DND-41 (cell line): ENCODE results near the gene DPEP3.
"Not testable (repeated sequence)": the region's sequence is repeated elsewhere in the genome, so short reads cannot be mapped to it uniquely, and the experiment has no call there.

ENCODE experiments used
- ATAC-seq: fragments of 200-7000 bp; cut with Tn5 transposase; 3 replicates; pipeline ENCODE4 v1.9.1; 2021; ENCODE audit warnings: low read depth; ENCODE audit not compliant: insufficient read depth
- DNase-seq: peaks from one replicate; pipeline ENCODE4 v3.0.0-alpha.2; 2020
- H2AFZ ChIP-seq: 2 replicates; pipeline ENCODE4 v1.6.0; 2012; ENCODE audit warnings: low read depth, low read length
- H3K27ac ChIP-seq: 2 replicates; pipeline ENCODE4 v1.5.1; 2012; ENCODE audit warnings: low read length, inconsistent platforms
- H3K27me3 ChIP-seq: fragments of 200-600 bp; sonication (generic); 2 replicates; pipeline ENCODE4 v1.6.0; 2012; ENCODE audit warnings: low read length, mild to moderate bottlenecking, inconsistent platforms; ENCODE audit not compliant: insufficient read depth, poor library complexity
- H3K36me3 ChIP-seq: 2 replicates; pipeline ENCODE4 v1.5.1; 2012; ENCODE audit warnings: low read length, inconsistent platforms; ENCODE audit not compliant: insufficient read depth
- H3K4me1 ChIP-seq: 2 replicates; pipeline ENCODE4 v1.5.1; 2012; ENCODE audit warnings: mild to moderate bottlenecking, low read length; ENCODE audit not compliant: insufficient read depth
- H3K4me2 ChIP-seq: 2 replicates; pipeline ENCODE4 v1.6.0; 2012; ENCODE audit warnings: mild to moderate bottlenecking, moderate library complexity, low read length, inconsistent platforms; ENCODE audit not compliant: insufficient read depth
- H3K4me3 ChIP-seq, 2 experiments: fragments of 200-600 bp in 1 of 2; shearing (Covaris generic) in 1 of 2; 2 replicates each; pipeline ENCODE4 v1.5.1; 2012 to 2016; ENCODE audit warnings: inconsistent platforms in 2 of 2, low read length in 2 of 2, mild to moderate bottlenecking in 2 of 2, low read depth in 1 of 2, moderate library complexity in 1 of 2
- H3K79me2 ChIP-seq: 2 replicates; pipeline ENCODE4 v1.6.0; 2012; ENCODE audit warnings: low read length, inconsistent platforms; ENCODE audit not compliant: insufficient read depth
- H3K9ac ChIP-seq: 2 replicates; pipeline ENCODE4 v1.6.0; 2012; ENCODE audit warnings: low read depth, mild to moderate bottlenecking, inconsistent platforms, low read length, moderate library complexity
- H3K9me3 ChIP-seq: 2 replicates; pipeline ENCODE4 v1.5.1; 2012; ENCODE audit warnings: low read length, moderate library complexity, mild to moderate bottlenecking, inconsistent platforms; ENCODE audit not compliant: insufficient read depth, severe bottlenecking
- H4K20me1 ChIP-seq: 2 replicates; pipeline ENCODE4 v1.6.0; 2012; ENCODE audit warnings: low read length; ENCODE audit not compliant: insufficient read depth
- EZH2 ChIP-seq: IDR thresholded peaks from 3 replicates; pipeline ENCODE4 v1.6.1; 2012; ENCODE audit warnings: borderline replicate concordance, low read depth, mild to moderate bottlenecking, moderate library complexity, low read length, inconsistent platforms; ENCODE audit not compliant: severe bottlenecking
- TF ChIP-seq, protein P1 (sequence below): IDR thresholded peaks from 2 replicates; pipeline ENCODE4 v1.5.1; 2012; ENCODE audit warnings: borderline replicate concordance, low read length, moderate library complexity, mild to moderate bottlenecking; ENCODE audit not compliant: poor library complexity, severe bottlenecking; ENCODE audit errors: extremely low read depth

The DPEP3 gene

GRCh38 chr16:67941469-67942199 is 38.7 kb downstream of the DPEP3 start:
- Histone ChIP-seq H3K9me3 (no peaks in the 10 kb centered on the region), H2AFZ (no peak overlapping the region), H3K27ac (no peak overlapping the region), H3K4me3 (no peak overlapping the region), H3K4me2 (no peak overlapping the region), H4K20me1 (no peaks in the 10 kb centered on the region), H3K4me1 (peaks cover 12% of the 10 kb centered on the region), H3K9ac (no peak overlapping the region), H3K79me2 (peaks cover 9% of the 10 kb centered on the region), H3K27me3 (no peaks in the 10 kb centered on the region), H3K36me3 (peaks cover 61% of the 10 kb centered on the region)
- DNase-seq (no peak), ATAC-seq (no peak)
- TF ChIP-seq EZH2, result no peak
- TF ChIP-seq, protein P1, sequence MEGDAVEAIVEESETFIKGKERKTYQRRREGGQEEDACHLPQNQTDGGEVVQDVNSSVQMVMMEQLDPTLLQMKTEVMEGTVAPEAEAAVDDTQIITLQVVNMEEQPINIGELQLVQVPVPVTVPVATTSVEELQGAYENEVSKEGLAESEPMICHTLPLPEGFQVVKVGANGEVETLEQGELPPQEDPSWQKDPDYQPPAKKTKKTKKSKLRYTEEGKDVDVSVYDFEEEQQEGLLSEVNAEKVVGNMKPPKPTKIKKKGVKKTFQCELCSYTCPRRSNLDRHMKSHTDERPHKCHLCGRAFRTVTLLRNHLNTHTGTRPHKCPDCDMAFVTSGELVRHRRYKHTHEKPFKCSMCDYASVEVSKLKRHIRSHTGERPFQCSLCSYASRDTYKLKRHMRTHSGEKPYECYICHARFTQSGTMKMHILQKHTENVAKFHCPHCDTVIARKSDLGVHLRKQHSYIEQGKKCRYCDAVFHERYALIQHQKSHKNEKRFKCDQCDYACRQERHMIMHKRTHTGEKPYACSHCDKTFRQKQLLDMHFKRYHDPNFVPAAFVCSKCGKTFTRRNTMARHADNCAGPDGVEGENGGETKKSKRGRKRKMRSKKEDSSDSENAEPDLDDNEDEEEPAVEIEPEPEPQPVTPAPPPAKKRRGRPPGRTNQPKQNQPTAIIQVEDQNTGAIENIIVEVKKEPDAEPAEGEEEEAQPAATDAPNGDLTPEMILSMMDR, result no peak

- H3K79me2 ChIP-seq, result peaks cover 20% of the 10 kb centered on the region
- H2AFZ ChIP-seq, result no peak overlapping the region
- no peak overlapping the region for H3K4me3 ChIP-seq
- ATAC-seq (no peak), DNase-seq (no peak)
- H3K9me3 ChIP-seq, result no peaks in the 10 kb centered on the region
- H3K9ac ChIP-seq, result no peak overlapping the region
- H3K4me1 ChIP-seq, result peaks cover 16% of the 10 kb centered on the region
- H3K27ac ChIP-seq, result no peak overlapping the region
- TF ChIP-seq, protein P1, result no peak
- no peak for TF ChIP-seq EZH2
- H3K36me3 ChIP-seq, result peaks cover 55% of the 10 kb centered on the region
- no peak overlapping the region for H3K4me2 ChIP-seq
- no peaks in the 10 kb centered on the region for H3K27me3 ChIP-seq
- H4K20me1 ChIP-seq, result no peaks in the 10 kb centered on the region; the same call in 1 of the 2 replicates
Measured at GRCh38 chr16:67940446-67941089, 39.7 kb downstream of the DPEP3 start.

DNA sequence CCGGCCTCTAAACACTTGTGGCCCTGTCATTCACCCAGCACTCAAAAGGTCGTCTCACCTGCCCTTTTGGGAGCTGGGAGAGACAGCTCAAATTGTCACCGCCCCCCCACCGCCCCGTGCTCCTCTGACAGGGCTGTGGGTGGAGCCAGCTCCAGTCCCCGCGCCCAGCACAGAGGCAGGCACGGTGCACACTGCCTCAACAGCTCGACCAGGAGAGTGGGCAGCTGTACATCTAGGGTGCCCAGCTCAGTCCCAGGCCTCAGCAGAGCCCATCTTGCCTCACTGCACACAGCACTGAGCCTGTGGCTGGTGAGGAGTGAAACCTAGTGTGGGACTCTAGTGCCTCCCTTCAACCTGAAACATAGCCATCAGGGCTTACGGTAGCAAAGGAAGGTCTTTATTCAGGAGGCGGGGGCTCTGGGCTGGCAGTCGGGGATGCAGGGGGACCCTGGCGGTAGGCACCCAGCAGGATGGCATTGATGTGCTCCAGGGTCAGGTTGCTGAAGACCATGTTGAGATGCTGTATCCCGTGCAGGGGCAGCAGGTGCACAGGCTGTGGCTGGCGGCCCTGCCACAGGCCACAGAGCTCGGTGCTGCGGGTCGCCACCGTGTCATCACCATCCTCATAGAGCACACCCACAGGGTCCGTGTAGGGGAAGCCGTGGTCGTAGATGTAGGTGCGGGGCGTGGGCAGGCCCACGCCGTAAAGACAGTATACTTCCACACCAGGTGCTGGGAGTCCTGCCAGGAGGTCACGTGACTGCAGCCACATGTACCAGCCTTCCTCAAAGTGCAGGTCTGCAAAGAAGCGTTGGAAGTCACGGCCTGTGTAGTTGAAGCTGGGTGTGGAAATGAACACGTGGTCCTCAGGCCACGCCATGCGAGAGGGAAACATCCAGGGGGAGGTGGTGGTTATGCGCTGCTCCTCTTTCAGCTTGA is 40.5 kb downstream of the DPEP3 start:
- no peak overlapping the region for H2AFZ ChIP-seq
- no peak overlapping the region for H3K9ac ChIP-seq
- H3K9me3 ChIP-seq, result no peaks in the 10 kb centered on the region
- H3K4me3 ChIP-seq, result no peak overlapping the region
- H3K4me1 ChIP-seq, result peaks cover 24% of the 10 kb centered on the region
- H3K79me2 ChIP-seq, result peaks cover 28% of the 10 kb centered on the region
- H3K27me3 ChIP-seq, result no peaks in the 10 kb centered on the region
- no peak for ATAC-seq
- H3K27ac ChIP-seq, result 0 out of 2 replicates have a peak overlapping the region, but pooled peaks have one; percentile 16
- no peak for TF ChIP-seq EZH2
- TF ChIP-seq, protein P1, result no peak
- peaks cover 6% of the 10 kb centered on the region for H4K20me1 ChIP-seq
- no peak overlapping the region for H3K4me2 ChIP-seq
- DNase-seq, result peak; percentile 45
- peaks cover 55% of the 10 kb centered on the region for H3K36me3 ChIP-seq

DNA sequence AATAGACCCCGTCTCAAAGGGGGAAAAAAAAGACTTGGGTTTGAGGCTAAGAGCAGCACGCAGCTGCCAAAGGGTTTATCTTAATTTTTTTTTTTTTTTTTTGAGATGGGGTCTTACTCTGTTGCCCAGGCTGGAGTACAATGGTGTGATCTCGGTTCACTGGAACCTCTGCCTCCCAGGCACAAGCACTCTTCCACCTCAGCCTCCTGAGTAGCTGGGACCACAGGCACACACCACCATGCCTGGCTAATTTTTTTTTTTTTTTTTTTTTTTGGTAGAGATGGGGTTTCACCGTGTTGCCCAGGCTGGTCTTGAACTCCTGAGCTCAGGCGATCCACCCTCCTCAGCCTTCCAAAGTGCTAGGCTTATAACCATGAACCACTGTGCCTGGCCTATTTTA is 42.6 kb downstream of the DPEP3 start:
- Histone ChIP-seq H3K4me1 (peaks cover 26% of the 10 kb centered on the region), H3K36me3 (peaks cover 49% of the 10 kb centered on the region), H4K20me1 (peaks cover 19% of the 10 kb centered on the region), H3K79me2 (peaks cover 32% of the 10 kb centered on the region), H3K27ac (peak overlapping the region; percentile 92), H3K9ac (peak overlapping the region; percentile 84), H3K4me3 (peak overlapping the region in 1 of 2 experiments; percentile 91; a peak in 2 of 4 replicates), H3K4me2 (peak overlapping the region; percentile 98)
- ATAC-seq, H3K9me3 ChIP-seq, H2AFZ ChIP-seq, H3K27me3 ChIP-seq, DNase-seq: not testable (repeated sequence)
